B cell (primary cell): ENCODE measurements around the gene NT5M. TPM values are rescaled to one million over a fixed set of nuclear protein-coding genes. Genes with fewer than 3 reads are reported as not detected.

ENCODE experiments used
- ATAC-seq: fragments of 200-7000 bp; cut with Tn5 transposase; one replicate; pipeline ENCODE4 v1.10.0; 2021; ENCODE audit warnings: low read depth, mild to moderate bottlenecking, moderate number of reproducible peaks, moderate library complexity
- CTCF ChIA-PET: fragments of 350-600 bp; sonication (Branson Sonifier 250); formaldehyde crosslinking; loops from one replicate; lab custom pipeline; 2021; ENCODE audit warnings: antibody characterized with exemption, inconsistent platforms; lab: Charles Lee
- POLR2A ChIA-PET: fragments of 350-600 bp; sonication (Branson Sonifier 250); formaldehyde crosslinking; loops from one replicate; lab custom pipeline; 2021; ENCODE audit warnings: antibody characterized with exemption; lab: Charles Lee
- DNase-seq: peaks from one replicate; pipeline ENCODE4 v3.0.0; 2013
- H2AFZ ChIP-seq: 2 replicates; pipeline ENCODE4 v1.6.1; 2012; ENCODE audit warnings: mild to moderate bottlenecking, low read depth, low read length; ENCODE audit not compliant: insufficient read depth, poor library complexity, severe bottlenecking
- H3K27ac ChIP-seq, 2 donors: 1 replicate in 1 of 2; 2 replicates in 1 of 2; pipeline ENCODE4 v1.5.1; 2012 to 2013; ENCODE audit warnings: low read length in 2 of 2, mild to moderate bottlenecking in 2 of 2, moderate library complexity in 1 of 2
- H3K27me3 ChIP-seq, 4 experiments: fragments of 200-600 bp in 1 of 4; sonication (generic) in 1 of 4; replicated peaks in 1 of 4; 1 replicate in 2 of 4; 2 replicates in 2 of 4; pipeline versions ENCODE4 v1.6.1 to v1.7.0; 2013 to 2016; ENCODE audit warnings: low read length in 3 of 4, mild to moderate bottlenecking in 2 of 4, mixed read lengths in 1 of 4, moderate library complexity in 1 of 4; ENCODE audit not compliant: insufficient read depth in 4 of 4, control insufficient read depth in 3 of 4; ENCODE audit errors: control extremely low read depth in 1 of 4
- H3K36me3 ChIP-seq, 2 experiments: replicated peaks in 1 of 2; 1 replicate in 1 of 2; 2 replicates in 1 of 2; pipeline versions ENCODE4 v1.6.1 to v1.7.1; 2013; ENCODE audit warnings: low read length in 1 of 2; ENCODE audit not compliant: insufficient read depth in 2 of 2, control insufficient read depth in 1 of 2; ENCODE audit errors: control extremely low read depth in 1 of 2, extremely low read depth in 1 of 2
- H3K4me1 ChIP-seq, 2 donors: fragments of 200-600 bp in 1 of 2; sonication (generic) in 1 of 2; 1 replicate in 1 of 2; 2 replicates in 1 of 2; pipeline versions ENCODE4 v1.5.1 to v1.6.1; 2013 to 2017; ENCODE audit warnings: low read length in 2 of 2; ENCODE audit not compliant: control insufficient read depth in 2 of 2, insufficient read depth in 2 of 2
- H3K4me2 ChIP-seq: replicated peaks from 2 replicates; pipeline ENCODE3; 2012; ENCODE audit warnings: mild to moderate bottlenecking, low read depth, low read length; ENCODE audit not compliant: poor library complexity, severe bottlenecking
- H3K4me3 ChIP-seq, 5 experiments: fragments of 200-600 bp in 1 of 5; sonication (generic) in 1 of 5; 1 replicate in 3 of 5; 2 replicates in 2 of 5; pipeline versions ENCODE4 v1.5.1 to v1.7.0; 2011 to 2016; ENCODE audit warnings: low read length in 4 of 5, mild to moderate bottlenecking in 4 of 5, low read depth in 2 of 5, control low read depth in 1 of 5, moderate library complexity in 1 of 5; ENCODE audit not compliant: insufficient read depth in 1 of 5; ENCODE audit errors: control extremely low read depth in 1 of 5, extremely low read depth in 1 of 5
- H3K79me2 ChIP-seq: fragments of 200-600 bp; sonication (generic); one replicate; pipeline ENCODE4 v1.6.0; 2016; ENCODE audit warnings: low read length; ENCODE audit not compliant: control insufficient read depth, insufficient read depth
- H3K9ac ChIP-seq: fragments of 200-600 bp; sonication (generic); 2 replicates; pipeline ENCODE4 v1.6.1; 2017; ENCODE audit warnings: mild to moderate bottlenecking, low read length, moderate library complexity
- H3K9me3 ChIP-seq, 3 donors: one replicate each; pipeline versions ENCODE4 v1.6.1 to v1.7.1; 2013; ENCODE audit warnings: low read length in 2 of 3; ENCODE audit not compliant: control insufficient read depth in 2 of 3, insufficient read depth in 1 of 3; ENCODE audit errors: control extremely low read depth in 1 of 3
- H4K20me1 ChIP-seq: 2 replicates; pipeline ENCODE4 v1.6.0; 2012; ENCODE audit warnings: mild to moderate bottlenecking, low read length; ENCODE audit not compliant: insufficient read depth, control insufficient read depth, poor library complexity, severe bottlenecking
- H3K27ac Mint-ChIP-seq: one replicate; pipeline ENCODE4 v1.8.0; 2021; ENCODE audit warnings: mixed read lengths
- H3K27me3 Mint-ChIP-seq: one replicate; pipeline ENCODE4 v1.8.0; 2021; ENCODE audit warnings: mixed read lengths
- H3K4me1 Mint-ChIP-seq: one replicate; pipeline ENCODE4 v1.8.0; 2021; ENCODE audit warnings: mixed read lengths
- H3K4me3 Mint-ChIP-seq: one replicate; pipeline ENCODE4 v1.8.0; 2021; ENCODE audit warnings: mixed read lengths
- H3K9me3 Mint-ChIP-seq: one replicate; pipeline ENCODE4 v1.8.0; 2022; ENCODE audit warnings: mixed read lengths; ENCODE audit not compliant: insufficient read depth
- EZH2 ChIP-seq: IDR thresholded peaks from 2 replicates; pipeline ENCODE4 v1.6.1; 2012; ENCODE audit warnings: borderline replicate concordance, low read depth, mild to moderate bottlenecking, moderate library complexity, low read length; ENCODE audit not compliant: insufficient read depth, poor library complexity, severe bottlenecking
- WGBS: methylation state at CpG from one replicate; pipeline ENCODE4 v1.1.5; 2013; ENCODE audit warnings: missing lambda C conversion rate; ENCODE audit not compliant: insufficient coverage; 5-methylcytosine and 5-hydroxymethylcytosine counted together
- intact Hi-C: fragments of 100-400 bp; cut with micrococcal nuclease; formaldehyde crosslinking; loops from one replicate; pipeline ENCODE4 v1.10.0; 2022
- polyA plus RNA-seq: library from polyadenylated mRNA; depleted of rRNA; stranded (reverse); fragments of >200 nt; gene quantifications from 2 replicates; pipeline ENCODE4 v1.2.3, GENCODE V29; 2012
- total RNA-seq, 2 donors: library from RNA; stranded (reverse); fragments of 120-200 nt in 1 of 2; gene quantifications; 1 replicate in 1 of 2; 2 replicates in 1 of 2; pipeline versions ENCODE4 v1.2.3 to v1.2.4, GENCODE V29; 2013 to 2022
- TF ChIP-seq, protein P1 (sequence below): fragments of 200-600 bp; IDR thresholded peaks from one replicate; pipeline ENCODE4 v1.8.0; 2022; ENCODE audit warnings: antibody characterized with exemption, mild to moderate bottlenecking

NT5M gene
- total and polyA plus RNA-seq, 2 donors (not counting 1 experiment from before 2014, with no cell fraction given) = 0.40 to 0.47 TPM

- no peaks in the 10 kb centered on the region for H3K4me1 ChIP-seq
- H3K9me3 ChIP-seq = peaks cover 0 to 6% (median 0%) of the 10 kb centered on the region in 3 donors
- ATAC-seq (no peak), DNase-seq (no peak)
- TF ChIP-seq, protein P1, sequence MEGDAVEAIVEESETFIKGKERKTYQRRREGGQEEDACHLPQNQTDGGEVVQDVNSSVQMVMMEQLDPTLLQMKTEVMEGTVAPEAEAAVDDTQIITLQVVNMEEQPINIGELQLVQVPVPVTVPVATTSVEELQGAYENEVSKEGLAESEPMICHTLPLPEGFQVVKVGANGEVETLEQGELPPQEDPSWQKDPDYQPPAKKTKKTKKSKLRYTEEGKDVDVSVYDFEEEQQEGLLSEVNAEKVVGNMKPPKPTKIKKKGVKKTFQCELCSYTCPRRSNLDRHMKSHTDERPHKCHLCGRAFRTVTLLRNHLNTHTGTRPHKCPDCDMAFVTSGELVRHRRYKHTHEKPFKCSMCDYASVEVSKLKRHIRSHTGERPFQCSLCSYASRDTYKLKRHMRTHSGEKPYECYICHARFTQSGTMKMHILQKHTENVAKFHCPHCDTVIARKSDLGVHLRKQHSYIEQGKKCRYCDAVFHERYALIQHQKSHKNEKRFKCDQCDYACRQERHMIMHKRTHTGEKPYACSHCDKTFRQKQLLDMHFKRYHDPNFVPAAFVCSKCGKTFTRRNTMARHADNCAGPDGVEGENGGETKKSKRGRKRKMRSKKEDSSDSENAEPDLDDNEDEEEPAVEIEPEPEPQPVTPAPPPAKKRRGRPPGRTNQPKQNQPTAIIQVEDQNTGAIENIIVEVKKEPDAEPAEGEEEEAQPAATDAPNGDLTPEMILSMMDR = no peak
- TF ChIP-seq EZH2 = no peak
- H3K4me1 Mint-ChIP-seq = no peaks in the 10 kb centered on the region
- no peak overlapping the region for H3K4me3 Mint-ChIP-seq
- H3K4me2 ChIP-seq = no peak overlapping the region
- no peak overlapping the region for H2AFZ ChIP-seq
- WGBS = 94% methylated on average over 6 of the region's 6 CpGs
- H3K9ac ChIP-seq = no peak overlapping the region
- intact Hi-C loops = no loop called here
- H3K79me2 ChIP-seq = no peaks in the 10 kb centered on the region
- no peaks in the 10 kb centered on the region for H3K27me3 ChIP-seq
- CTCF ChIA-PET = no interaction called here
- POLR2A ChIA-PET = no interaction called here
- no peak overlapping the region for H3K4me3 ChIP-seq
- H4K20me1 ChIP-seq = no peaks in the 10 kb centered on the region
- H3K27me3 Mint-ChIP-seq = peaks cover 5% of the 10 kb centered on the region
- H3K27ac Mint-ChIP-seq = no peak overlapping the region
- no peaks in the 10 kb centered on the region for H3K36me3 ChIP-seq
- no peaks in the 10 kb centered on the region for H3K9me3 Mint-ChIP-seq
- no peak overlapping the region for H3K27ac ChIP-seq
Measured at GRCh38 chr17:17370711-17371110, 67.5 kb downstream of the NT5M start.

- Mint-ChIP-seq H3K4me3 (no peak overlapping the region), H3K27me3 (no peaks in the 10 kb centered on the region), H3K9me3 (no peaks in the 10 kb centered on the region), H3K27ac (no peak overlapping the region), H3K4me1 (no peaks in the 10 kb centered on the region)
- no peak overlapping the region for H3K27ac ChIP-seq
- no peaks in the 10 kb centered on the region for H3K79me2 ChIP-seq
- H4K20me1 ChIP-seq = no peaks in the 10 kb centered on the region
- H3K27me3 ChIP-seq = no peaks in the 10 kb centered on the region
- 88% methylated on average over 10 of the region's 11 CpGs for WGBS
- H3K4me3 ChIP-seq = no peak overlapping the region
- no peaks in the 10 kb centered on the region for H3K4me1 ChIP-seq
- ATAC-seq (no peak), DNase-seq (no peak)
- H3K9ac ChIP-seq = no peak overlapping the region
- intact Hi-C loops = no loop called here
- H2AFZ ChIP-seq = no peak overlapping the region
- no peaks in the 10 kb centered on the region for H3K36me3 ChIP-seq
- no peak overlapping the region for H3K4me2 ChIP-seq
- no peaks in the 10 kb centered on the region for H3K9me3 ChIP-seq
- TF ChIP-seq, protein P1 = no peak
- TF ChIP-seq EZH2 = no peak
- POLR2A ChIA-PET = no interaction called here
- CTCF ChIA-PET = no interaction called here
Measured at GRCh38 chr17:17372856-17373520, 69.8 kb downstream of the NT5M start.
